Activated naive CD8-positive, alpha-beta T cell treated with anti-CD3 and anti-CD28 coated beads for 36 hours (primary cell): ENCODE measurements around the gene SCN4B. TPM values are rescaled to one million over a fixed set of nuclear protein-coding genes. Genes with fewer than 3 reads are reported as not detected.

Source experiments
- DNase-seq: peaks from one replicate; pipeline ENCODE4 v3.0.0; 2021
- H3K27ac Mint-ChIP-seq: one replicate; pipeline ENCODE4 v1.8.0; 2022; ENCODE audit warnings: mild to moderate bottlenecking, moderate library complexity, mixed read lengths
- H3K27me3 Mint-ChIP-seq: one replicate; pipeline ENCODE4 v1.8.0; 2022; ENCODE audit warnings: mild to moderate bottlenecking, mixed read lengths
- H3K36me3 Mint-ChIP-seq: one replicate; pipeline ENCODE4 v1.8.0; 2021; ENCODE audit warnings: mild to moderate bottlenecking, mixed read lengths
- H3K4me1 Mint-ChIP-seq: one replicate; pipeline ENCODE4 v1.8.0; 2021; ENCODE audit warnings: mixed read lengths
- H3K4me3 Mint-ChIP-seq: one replicate; pipeline ENCODE4 v1.8.0; 2022; ENCODE audit warnings: mild to moderate bottlenecking, moderate library complexity, mixed read lengths
- H3K9me3 Mint-ChIP-seq: one replicate; pipeline ENCODE4 v1.8.0; 2022; ENCODE audit warnings: mixed read lengths
- total RNA-seq, 2 experiments: library from RNA; stranded (reverse); gene quantifications; one replicate each; pipeline ENCODE4 v1.2.3, GENCODE V29; 2021

SCN4B gene
- total RNA-seq, 2 experiments from 2014 or later = 0.41 to 0.58 TPM

- Mint-ChIP-seq H3K36me3 (peaks cover 12% of the 10 kb centered on the region), H3K4me1 (no peaks in the 10 kb centered on the region), H3K4me3 (no peak overlapping the region), H3K27me3 (no peaks in the 10 kb centered on the region), H3K27ac (no peak overlapping the region), H3K9me3 (peaks cover 16% of the 10 kb centered on the region)
- no peak for DNase-seq
Measured at GRCh38 chr11:118090545-118091162, 62.0 kb downstream of the SCN4B start.

DNA sequence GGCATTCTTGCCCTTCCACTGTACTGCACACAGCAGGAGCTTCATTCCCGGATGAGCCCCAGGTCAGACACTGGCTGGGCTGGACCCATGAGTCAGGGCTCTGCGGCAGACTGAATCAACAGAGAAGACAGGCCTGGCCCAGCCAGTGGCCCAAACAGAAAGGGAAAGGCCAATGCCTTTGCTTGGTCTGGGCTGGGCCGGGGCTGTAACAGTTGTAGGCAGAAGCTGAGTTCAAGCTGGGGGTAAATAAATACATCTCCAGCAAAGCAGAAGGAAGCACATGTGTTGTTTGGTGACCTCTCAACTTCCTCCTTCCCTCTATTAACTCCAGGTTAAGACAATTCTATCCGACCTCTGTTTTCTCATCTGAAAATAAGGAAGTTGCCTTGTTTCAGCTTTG is 64.1 kb downstream of the SCN4B start:
- H3K4me3 Mint-ChIP-seq = no peak overlapping the region
- peaks cover 16% of the 10 kb centered on the region for H3K9me3 Mint-ChIP-seq
- peaks cover 12% of the 10 kb centered on the region for H3K36me3 Mint-ChIP-seq
- no peak overlapping the region for H3K27ac Mint-ChIP-seq
- DNase-seq = no peak
- H3K4me1 Mint-ChIP-seq = peaks cover 3% of the 10 kb centered on the region
- H3K27me3 Mint-ChIP-seq = no peaks in the 10 kb centered on the region

DNA sequence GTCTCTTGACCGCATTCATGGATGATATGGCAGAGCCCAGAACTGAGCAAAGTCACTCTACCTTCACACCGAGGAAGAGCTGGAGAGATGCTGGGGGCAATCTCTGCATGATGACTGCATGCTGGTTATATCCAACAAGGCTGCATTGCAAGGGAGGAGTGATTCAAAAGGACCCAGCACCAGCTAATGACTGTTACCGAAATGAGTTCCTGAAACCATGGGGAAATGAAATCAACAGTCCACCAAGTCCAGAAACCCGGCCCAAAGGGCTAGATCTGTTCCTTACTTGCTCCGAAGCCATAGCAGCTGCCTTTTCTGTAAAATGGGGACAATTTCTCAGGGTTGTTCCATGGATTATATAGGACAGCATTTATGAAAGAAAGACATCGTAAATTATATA is 64.7 kb downstream of the SCN4B start:
- peaks cover 12% of the 10 kb centered on the region for H3K36me3 Mint-ChIP-seq
- no peak overlapping the region for H3K27ac Mint-ChIP-seq
- H3K9me3 Mint-ChIP-seq = peaks cover 16% of the 10 kb centered on the region
- no peaks in the 10 kb centered on the region for H3K27me3 Mint-ChIP-seq
- H3K4me1 Mint-ChIP-seq = peaks cover 3% of the 10 kb centered on the region
- H3K4me3 Mint-ChIP-seq = no peak overlapping the region
- DNase-seq = no peak

- H3K27me3 Mint-ChIP-seq = no peaks in the 10 kb centered on the region
- H3K27ac Mint-ChIP-seq = no peak within 1 kb of the TSS
- H3K36me3 Mint-ChIP-seq = peaks cover 12% of the 10 kb centered on the region
- H3K9me3 Mint-ChIP-seq = peaks cover 16% of the 10 kb centered on the region
- peaks cover 3% of the 10 kb centered on the region for H3K4me1 Mint-ChIP-seq
- H3K4me3 Mint-ChIP-seq = no peak within 1 kb of the TSS
- no peak for DNase-seq
Measured at GRCh38 chr11:118086913-118087768, 65.5 kb downstream of the SCN4B start, which contains the start of gene SMIM35. SMIM35 (minus strand) TSS chr11:118086963; CDS start chr11:118086757, 206 bp downstream.

DNA sequence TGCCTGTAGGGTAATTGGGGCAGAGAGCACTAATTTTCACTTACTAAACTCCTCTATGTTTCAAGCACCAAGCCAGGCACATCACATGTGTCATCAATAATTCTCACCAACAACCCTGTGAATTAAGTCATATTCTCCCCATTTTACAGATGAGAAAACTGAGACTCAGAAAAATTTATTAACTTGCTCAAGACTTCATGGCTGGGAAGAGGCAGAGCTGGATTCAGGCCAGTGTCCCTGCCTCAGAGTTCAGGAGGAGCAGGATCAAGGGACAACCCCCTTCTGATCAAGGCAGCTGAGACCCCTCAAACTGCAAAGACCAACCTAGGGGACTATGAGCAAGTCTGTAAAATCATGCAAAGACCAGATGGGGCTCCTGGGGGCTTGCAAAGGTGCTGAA is 68.0 kb downstream of the SCN4B start:
- DNase-seq = no peak
- Mint-ChIP-seq H3K27ac (no peak overlapping the region), H3K9me3 (peaks cover 16% of the 10 kb centered on the region), H3K27me3 (no peaks in the 10 kb centered on the region), H3K4me3 (no peak overlapping the region), H3K36me3 (peaks cover 12% of the 10 kb centered on the region), H3K4me1 (peaks cover 3% of the 10 kb centered on the region)

- no peaks in the 10 kb centered on the region for H3K27me3 Mint-ChIP-seq
- peaks cover 3% of the 10 kb centered on the region for H3K4me1 Mint-ChIP-seq
- no peak overlapping the region for H3K4me3 Mint-ChIP-seq
- no peak for DNase-seq
- H3K27ac Mint-ChIP-seq = no peak overlapping the region
- peaks cover 16% of the 10 kb centered on the region for H3K9me3 Mint-ChIP-seq
- peaks cover 12% of the 10 kb centered on the region for H3K36me3 Mint-ChIP-seq
Measured at GRCh38 chr11:118084247-118084646, 68.4 kb downstream of the SCN4B start.

Other genes starting within 250 kb of the SCN4B start
- gene TMPRSS13, start 223.4 kb downstream of the SCN4B start, total RNA-seq = 1 to 10 TPM; 1.9 to 3.4 TPM
- gene IL10RA, start 166.4 kb downstream of the SCN4B start, total RNA-seq = 10 to 100 TPM; 39.6 to 41.2 TPM
- gene TMPRSS4, start 75.7 kb downstream of the SCN4B start, total RNA-seq = not detected
- not detected for gene SMIM35, start 65.9 kb downstream of the SCN4B start, total RNA-seq
- gene SCN2B, start 23.8 kb upstream of the SCN4B start, total RNA-seq = not detected
- 100 to 1,000 TPM; 148 to 150 TPM for gene JAML, start 72.2 kb upstream of the SCN4B start, total RNA-seq
- 10 to 100 TPM; 49.1 to 50.7 TPM for gene MPZL3, start 99.5 kb upstream of the SCN4B start, total RNA-seq
- gene MPZL2, start 111.5 kb upstream of the SCN4B start, total RNA-seq = 10 to 100 TPM; 18.8 to 20.1 TPM
- gene CD3E, start 151.9 kb upstream of the SCN4B start, total RNA-seq = 100 to 1,000 TPM; 364 TPM
- gene CD3D, start 189.9 kb upstream of the SCN4B start, total RNA-seq = 100 to 1,000 TPM; 341 to 350 TPM
- gene CD3G, start 191.5 kb upstream of the SCN4B start, total RNA-seq = 100 to 1,000 TPM; 133 to 142 TPM
- gene UBE4A, start 206.8 kb upstream of the SCN4B start, total RNA-seq = 10 to 100 TPM; 55.0 to 56.3 TPM
- 100 to 1,000 TPM; 246 to 264 TPM for gene ATP5MG, start 248.8 kb upstream of the SCN4B start, total RNA-seq